ACC112 (cell line): ENCODE measurements around the gene FARS2.
A peak's percentile ranks its signal among the peaks of the same experiment; 100 is the strongest.

Experiments used
- H2AFZ ChIP-seq: fragments of 200-600 bp; sonication (generic); one replicate; pipeline ENCODE4 v1.6.0; 2017; ENCODE audit warnings: antibody characterized with exemption, low read length; ENCODE audit not compliant: unreplicated experiment
- H3K27ac ChIP-seq: fragments of 200-600 bp; sonication (generic); 2 replicates; pipeline ENCODE4 v1.5.1; 2014; ENCODE audit warnings: low read depth, mild to moderate bottlenecking, antibody characterized with exemption, low read length, moderate library complexity
- H3K27me3 ChIP-seq: fragments of 200-600 bp; sonication (generic); 2 replicates; pipeline ENCODE4 v1.6.1; 2014; ENCODE audit warnings: mild to moderate bottlenecking, antibody characterized with exemption, low read length, moderate library complexity, mixed read lengths; ENCODE audit not compliant: insufficient read depth
- H3K36me3 ChIP-seq: fragments of 200-600 bp; sonication (generic); 2 replicates; pipeline ENCODE4 v1.6.1; 2016; ENCODE audit warnings: mild to moderate bottlenecking, antibody characterized with exemption, low read length, moderate library complexity, mixed read lengths; ENCODE audit not compliant: insufficient read depth
- H3K4me1 ChIP-seq: fragments of 200-600 bp; sonication (generic); one replicate; pipeline ENCODE4 v1.6.1; 2016; ENCODE audit warnings: low read length, mixed read lengths; ENCODE audit not compliant: insufficient read depth, unreplicated experiment, control insufficient read depth
- H3K4me3 ChIP-seq: fragments of 200-600 bp; sonication (generic); 2 replicates; pipeline ENCODE4 v1.5.1; 2014; ENCODE audit warnings: mild to moderate bottlenecking, low read depth, low read length
- H3K79me2 ChIP-seq: fragments of 200-600 bp; sonication (generic); one replicate; pipeline ENCODE4 v1.6.0; 2016; ENCODE audit warnings: low read length; ENCODE audit not compliant: control insufficient read depth, unreplicated experiment, insufficient read depth

FARS2 gene

GRCh38 chr6:5230081-5230480 lies 31.2 kb upstream of the FARS2 start:
- H3K79me2 ChIP-seq, result no peaks in the 10 kb centered on the region
- H3K4me1 ChIP-seq, result peaks cover 30% of the 10 kb centered on the region
- H3K36me3 ChIP-seq, result no peaks in the 10 kb centered on the region
- H3K4me3 ChIP-seq, result no peak overlapping the region
- peak overlapping the region; percentile 60 for H2AFZ ChIP-seq
- no peaks in the 10 kb centered on the region for H3K27me3 ChIP-seq
- H3K27ac ChIP-seq, result peak overlapping the region; percentile 61

- peak overlapping the region; percentile 61 for H3K27ac ChIP-seq
- H3K79me2 ChIP-seq, result no peaks in the 10 kb centered on the region
- H3K27me3 ChIP-seq, result no peaks in the 10 kb centered on the region
- H3K4me3 ChIP-seq, result no peak overlapping the region
- peaks cover 30% of the 10 kb centered on the region for H3K4me1 ChIP-seq
- no peaks in the 10 kb centered on the region for H3K36me3 ChIP-seq
- no peak overlapping the region for H2AFZ ChIP-seq
These were observed 30.0 kb upstream of the FARS2 start for GRCh38 chr6:5231289-5231688.

- peaks cover 21% of the 10 kb centered on the region for H3K4me1 ChIP-seq
- H3K27me3 ChIP-seq, result no peaks in the 10 kb centered on the region
- H3K27ac ChIP-seq, result no peak overlapping the region
- no peak overlapping the region for H2AFZ ChIP-seq
- H3K36me3 ChIP-seq, result 0 out of 2 replicates have a peak, but pooled peaks cover 2% of the 10 kb centered on the region
- no peak overlapping the region for H3K4me3 ChIP-seq
- H3K79me2 ChIP-seq, result no peaks in the 10 kb centered on the region
These were observed 26.4 kb upstream of the FARS2 start for GRCh38 chr6:5234874-5235273.

- Histone ChIP-seq H3K27me3 (no peaks in the 10 kb centered on the region), H3K4me1 (peaks cover 14% of the 10 kb centered on the region), H2AFZ (no peak overlapping the region), H3K79me2 (no peaks in the 10 kb centered on the region), H3K27ac (no peak overlapping the region), H3K36me3 (0 out of 2 replicates have a peak, but pooled peaks cover 2% of the 10 kb centered on the region), H3K4me3 (no peak overlapping the region)
These were observed 25.5 kb upstream of the FARS2 start for GRCh38 chr6:5235830-5236229.

- Histone ChIP-seq H3K4me1 (no peaks in the 10 kb centered on the region), H3K4me3 (no peak overlapping the region), H2AFZ (no peak overlapping the region), H3K27ac (no peak overlapping the region), H3K79me2 (no peaks in the 10 kb centered on the region), H3K27me3 (no peaks in the 10 kb centered on the region), H3K36me3 (0 out of 2 replicates have a peak, but pooled peaks cover 2% of the 10 kb centered on the region)
These were observed 23.5 kb upstream of the FARS2 start for GRCh38 chr6:5237805-5238204.

GRCh38 chr6:5238336-5238735 lies 23.0 kb upstream of the FARS2 start:
- H2AFZ ChIP-seq, result no peak overlapping the region
- 0 out of 2 replicates have a peak, but pooled peaks cover 2% of the 10 kb centered on the region for H3K36me3 ChIP-seq
- H3K79me2 ChIP-seq, result no peaks in the 10 kb centered on the region
- no peaks in the 10 kb centered on the region for H3K4me1 ChIP-seq
- H3K4me3 ChIP-seq, result no peak overlapping the region
- H3K27ac ChIP-seq, result no peak overlapping the region
- no peaks in the 10 kb centered on the region for H3K27me3 ChIP-seq

GRCh38 chr6:5241252-5241651 lies 20.1 kb upstream of the FARS2 start:
- 0 out of 2 replicates have a peak, but pooled peaks cover 2% of the 10 kb centered on the region for H3K36me3 ChIP-seq
- no peaks in the 10 kb centered on the region for H3K4me1 ChIP-seq
- no peak overlapping the region for H3K4me3 ChIP-seq

GRCh38 chr6:5243069-5243468 lies 18.2 kb upstream of the FARS2 start:
- H3K27ac ChIP-seq, result no peak overlapping the region
- 0 out of 2 replicates have a peak, but pooled peaks cover 2% of the 10 kb centered on the region for H3K36me3 ChIP-seq
- H3K79me2 ChIP-seq, result peaks cover 10% of the 10 kb centered on the region

More at GRCh38 chr6:5241252-5241651, 20.1 kb upstream of the FARS2 start:
- Histone ChIP-seq H3K79me2 (peaks cover 4% of the 10 kb centered on the region), H2AFZ (no peak overlapping the region), H3K27ac (no peak overlapping the region), H3K27me3 (no peaks in the 10 kb centered on the region)

GRCh38 chr6:5246141-5247097 lies 14.9 kb upstream of the FARS2 start:
- Histone ChIP-seq H3K4me1 (peaks cover 10% of the 10 kb centered on the region), H3K27ac (no peak overlapping the region), H3K79me2 (peaks cover 15% of the 10 kb centered on the region), H3K4me3 (no peak overlapping the region), H3K27me3 (no peaks in the 10 kb centered on the region), H3K36me3 (no peaks in the 10 kb centered on the region), H2AFZ (no peak overlapping the region)

More at GRCh38 chr6:5243069-5243468, 18.2 kb upstream of the FARS2 start:
- Histone ChIP-seq H3K4me3 (no peak overlapping the region), H3K4me1 (no peaks in the 10 kb centered on the region), H3K27me3 (no peaks in the 10 kb centered on the region), H2AFZ (no peak overlapping the region)

GRCh38 chr6:5247201-5247600 lies 14.1 kb upstream of the FARS2 start:
- peaks cover 10% of the 10 kb centered on the region for H3K4me1 ChIP-seq
- peaks cover 15% of the 10 kb centered on the region for H3K79me2 ChIP-seq

More at GRCh38 chr6:5247201-5247600, 14.1 kb upstream of the FARS2 start:
- no peak overlapping the region for H3K27ac ChIP-seq
- no peak overlapping the region for H3K4me3 ChIP-seq
- H3K27me3 ChIP-seq, result no peaks in the 10 kb centered on the region
- H3K36me3 ChIP-seq, result no peaks in the 10 kb centered on the region
- no peak overlapping the region for H2AFZ ChIP-seq
